HepG2 (cell line): ENCODE data around the gene NELFB. TPM values are rescaled to one million over a fixed set of nuclear protein-coding genes. Genes with fewer than 3 reads are reported as not detected.

Experiments used
- ATAC-seq: fragments of 200-7000 bp; cut with Tn5 transposase; 3 replicates; pipeline ENCODE4 v1.9.1; 2020; ENCODE audit warnings: mild to moderate bottlenecking, moderate library complexity
- BruUV-seq: library from RNA; stranded (reverse); fragments of 400-500 nt; replicated peaks from 2 replicates; lab custom pipeline; 2021; lab: Mats Ljungman, UMichigan
- CTCF ChIA-PET: fragments of 300-600 bp; formaldehyde crosslinking; extraction: SDS; loops from one replicate; lab custom pipeline; 2021; ENCODE audit warnings: low total read pairs, inconsistent platforms, low intra/inter-chr PET ratio; lab: Yijun Ruan, JAX
- POLR2A ChIA-PET: fragments of 350-600 bp; sonication (Branson Sonifier 250); formaldehyde crosslinking; loops from one replicate; lab custom pipeline; 2020; ENCODE audit warnings: antibody characterized with exemption, inconsistent platforms; lab: Yijun Ruan, JAX
- DNase-seq: peaks from one replicate; pipeline ENCODE4 v3.0.0-alpha.2; 2015; ENCODE audit warnings: low spot score
- FAIRE-seq: peaks from 3 replicates; lab custom pipeline; 2011; peaks lifted over from hg19 to GRCh38; lab: Jason Lieb, UNC
- H2AFZ ChIP-seq: one replicate; pipeline ENCODE4 v1.6.1; 2011; ENCODE audit warnings: low read length, inconsistent platforms
- H3K27ac ChIP-seq: fragments of 300-600 bp; 3 replicates; pipeline ENCODE4 v1.8.0; 2011; ENCODE audit warnings: mixed run types, mild to moderate bottlenecking, mixed read lengths, low read length, inconsistent platforms; ENCODE audit not compliant: insufficient read depth; ENCODE audit errors: extremely low read length
- H3K27me3 ChIP-seq, 2 experiments: fragments of 200-600 bp in 1 of 2; 2 replicates in 1 of 2; 3 replicates in 1 of 2; pipeline versions ENCODE4 v1.6.0 to v1.8.0; 2011; ENCODE audit warnings: low read length in 2 of 2, mild to moderate bottlenecking in 2 of 2, moderate library complexity in 2 of 2, inconsistent platforms in 1 of 2; ENCODE audit not compliant: insufficient read depth in 2 of 2, control insufficient read depth in 1 of 2
- H3K36me3 ChIP-seq, 2 experiments: fragments of 200-600 bp in 1 of 2; replicated peaks in 1 of 2; 2 replicates in 1 of 2; 3 replicates in 1 of 2; pipeline versions ENCODE4 v1.5.1 to v1.8.0; 2011; ENCODE audit warnings: low read length in 2 of 2, inconsistent platforms in 1 of 2; ENCODE audit not compliant: insufficient read depth in 2 of 2, control insufficient read depth in 1 of 2
- H3K4me1 ChIP-seq: 2 replicates; pipeline ENCODE4 v1.5.1; 2012; ENCODE audit warnings: low read length, inconsistent platforms; ENCODE audit not compliant: insufficient read depth
- H3K4me2 ChIP-seq: 2 replicates; pipeline ENCODE4 v1.6.0; 2011; ENCODE audit warnings: low read depth, low read length, inconsistent platforms
- H3K4me3 ChIP-seq, 3 experiments: fragments of 200-600 bp in 1 of 3; sonication (generic), shearing (Covaris generic) in 1 of 3; replicated peaks in 1 of 3; 2 replicates each; pipeline ENCODE4 v1.5.1; 2011 to 2016; ENCODE audit warnings: low read length in 3 of 3, inconsistent platforms in 2 of 3, low read depth in 2 of 3, mild to moderate bottlenecking in 2 of 3, control low read depth in 1 of 3, mixed read lengths in 1 of 3; ENCODE audit not compliant: insufficient read depth in 1 of 3
- H3K79me2 ChIP-seq: one replicate; pipeline ENCODE4 v1.6.1; 2011; ENCODE audit warnings: low read length, inconsistent platforms; ENCODE audit not compliant: insufficient read depth
- H3K9ac ChIP-seq: 2 replicates; pipeline ENCODE4 v1.6.0; 2011; ENCODE audit warnings: mild to moderate bottlenecking, low read depth, low read length, inconsistent platforms; ENCODE audit not compliant: insufficient read depth
- H3K9me3 ChIP-seq: 2 replicates; pipeline ENCODE4 v1.5.1; 2012; ENCODE audit warnings: mild to moderate bottlenecking, low read length
- H4K20me1 ChIP-seq: 2 replicates; pipeline ENCODE4 v1.6.0; 2011; ENCODE audit warnings: inconsistent platforms, mild to moderate bottlenecking, low read length, moderate library complexity; ENCODE audit not compliant: insufficient read depth
- BCL6 ChIP-seq: IDR thresholded peaks from 2 replicates; pipeline ENCODE4 v1.6.1; 2016; ENCODE audit warnings: missing genetic modification reagents, missing compliant biosample characterization
- CREB1 ChIP-seq, 2 experiments: fragments of 450-650 bp in 1 of 2; IDR thresholded peaks; 2 replicates each; pipeline ENCODE4 v1.6.1; 2016 to 2017; ENCODE audit warnings: control low read depth in 1 of 2, mild to moderate bottlenecking in 1 of 2, missing compliant biosample characterization in 1 of 2, missing genetic modification characterization in 1 of 2
- FOXM1 ChIP-seq: sonication (generic); formaldehyde crosslinking; IDR thresholded peaks from 2 replicates; pipeline ENCODE4 v1.5.0; 2020; ENCODE audit warnings: missing genetic modification reagents
- ZNF335 ChIP-seq: sonication (generic); formaldehyde crosslinking; IDR thresholded peaks from 2 replicates; pipeline ENCODE4 v1.4.0; 2020; ENCODE audit warnings: missing genetic modification reagents
- WGBS: methylation state at CpG from one replicate; pipeline ENCODE4 v1.1.6; 2017; ENCODE audit warnings: low lambda C conversion rate; 5-methylcytosine and 5-hydroxymethylcytosine counted together
- in situ Hi-C: cut with HindIII; loops from 2 replicates; pipeline ENCODE4 v1.10.0; 2017; ENCODE audit warnings: low pct_unique_long_range_greater_than_20kb; ENCODE audit not compliant: extremely low pct_ligation_motif_present
- intact Hi-C: fragments of 100-400 bp; cut with micrococcal nuclease; formaldehyde crosslinking; loops from one replicate; pipeline ENCODE4 v1.10.0; 2022; ENCODE audit not compliant: unreplicated experiment
- polyA plus RNA-seq, 8 experiments: library from polyadenylated mRNA; depleted of rRNA in 3 of 8; stranded (reverse) in 7 of 8; unstranded in 1 of 8; fragments of >200 nt; fragmentation: Illumina TruSeq in 4 of 8; extraction: Trizol in 4 of 8; gene quantifications; 2 replicates each; pipeline versions ENCODE4 v1.2.1 to v1.2.3, GENCODE V29; 2011 to 2016; ENCODE audit warnings: low read depth in 4 of 8, missing spikeins in 1 of 8, mixed read lengths in 1 of 8; ENCODE audit not compliant: insufficient read depth in 1 of 8
- total RNA-seq, 5 experiments: library from RNA; depleted of rRNA; stranded (reverse); fragments of >200 nt; fragmentation: Illumina TruSeq; extraction: Trizol; gene quantifications; 2 replicates each; pipeline ENCODE4 v1.2.3, GENCODE V29; 2016; ENCODE audit warnings: low read depth in 1 of 5
- TF ChIP-seq, protein P1 (sequence below): sonication (generic); formaldehyde crosslinking; IDR thresholded peaks from 2 replicates; pipeline ENCODE4 v1.4.0; 2020; ENCODE audit warnings: missing genetic modification reagents

The NELFB gene
- total and polyA plus RNA-seq, 2 of the 13 experiments (the other 11 are each of a cell fraction or from before 2014, with no cell fraction given), result 26.5 to 45.8 TPM

DNA sequence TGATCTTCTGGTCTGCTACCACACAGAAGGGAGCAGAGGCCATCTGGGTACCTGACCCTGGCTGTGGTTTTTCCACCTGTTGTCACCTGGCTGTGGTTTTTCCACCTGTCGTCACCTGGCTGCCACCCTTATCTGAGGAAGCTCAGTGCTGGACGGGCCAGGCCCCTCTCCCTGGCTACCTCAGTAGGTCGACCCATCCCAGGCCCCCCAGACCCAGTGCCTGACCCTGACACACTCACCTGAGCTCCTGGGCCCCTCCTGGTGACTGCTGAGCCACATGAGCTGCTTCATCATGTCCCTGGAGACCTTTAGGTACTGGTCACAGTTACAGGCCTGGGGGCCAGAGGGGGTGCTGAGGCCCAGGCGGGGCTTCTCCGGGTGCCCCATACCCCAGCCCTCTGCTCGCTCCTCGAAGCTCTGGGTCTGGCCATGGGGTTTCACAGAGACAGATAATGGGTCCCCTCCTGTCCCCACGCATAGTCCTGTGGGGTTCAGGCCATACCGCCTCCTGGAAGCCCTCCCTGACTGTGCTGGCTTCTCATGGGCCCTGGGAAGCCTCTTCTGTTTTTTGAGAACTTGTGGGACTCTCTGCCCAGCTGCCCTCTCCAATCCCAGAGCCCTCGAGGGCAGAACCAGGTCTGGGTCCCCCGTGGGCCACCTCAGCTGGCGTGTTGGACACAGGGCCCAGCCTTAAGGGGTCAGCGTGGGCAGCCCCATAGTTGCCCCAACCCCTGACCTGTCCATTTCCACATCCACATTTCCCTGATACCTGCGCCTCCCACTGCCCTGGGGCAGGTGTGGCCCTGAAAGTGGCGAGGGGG lies 54.5 kb downstream of the NELFB start:
- BruUV-seq, result no TSS peak
- Histone ChIP-seq H3K79me2 (no peaks in the 10 kb centered on the region), H3K4me1 (peaks cover 64% of the 10 kb centered on the region), H3K36me3 (no peaks in the 10 kb centered on the region), H4K20me1 (no peaks in the 10 kb centered on the region), H3K9me3 (no peaks in the 10 kb centered on the region), H3K4me3 (no peak overlapping the region), H2AFZ (no peak overlapping the region), H3K27ac (no peak overlapping the region), H3K9ac (no peak overlapping the region), H3K4me2 (no peak overlapping the region), H3K27me3 (peaks cover 17 to 68% of the 10 kb centered on the region in 2 experiments)
- intact Hi-C loops (loop anchor here (10.0 kb wide), 1 partner anchor 95 kb away; no protein-coding TSS in a partner anchor), in situ Hi-C loops (no loop called here)
- CTCF ChIA-PET, result no interaction called here
- TF ChIP-seq CREB1 (IDR thresholded peaks at IDR 0.05) (no peak), CREB1 (CRISPR knock-in tag; IDR thresholded peaks at IDR 0.05) (no peak), ZNF335 (CRISPR knock-in tag) (no peak), FOXM1 (no peak), BCL6 (no peak)
- TF ChIP-seq, protein P1, sequence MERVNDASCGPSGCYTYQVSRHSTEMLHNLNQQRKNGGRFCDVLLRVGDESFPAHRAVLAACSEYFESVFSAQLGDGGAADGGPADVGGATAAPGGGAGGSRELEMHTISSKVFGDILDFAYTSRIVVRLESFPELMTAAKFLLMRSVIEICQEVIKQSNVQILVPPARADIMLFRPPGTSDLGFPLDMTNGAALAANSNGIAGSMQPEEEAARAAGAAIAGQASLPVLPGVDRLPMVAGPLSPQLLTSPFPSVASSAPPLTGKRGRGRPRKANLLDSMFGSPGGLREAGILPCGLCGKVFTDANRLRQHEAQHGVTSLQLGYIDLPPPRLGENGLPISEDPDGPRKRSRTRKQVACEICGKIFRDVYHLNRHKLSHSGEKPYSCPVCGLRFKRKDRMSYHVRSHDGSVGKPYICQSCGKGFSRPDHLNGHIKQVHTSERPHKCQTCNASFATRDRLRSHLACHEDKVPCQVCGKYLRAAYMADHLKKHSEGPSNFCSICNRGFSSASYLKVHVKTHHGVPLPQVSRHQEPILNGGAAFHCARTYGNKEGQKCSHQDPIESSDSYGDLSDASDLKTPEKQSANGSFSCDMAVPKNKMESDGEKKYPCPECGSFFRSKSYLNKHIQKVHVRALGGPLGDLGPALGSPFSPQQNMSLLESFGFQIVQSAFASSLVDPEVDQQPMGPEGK (CRISPR knock-in tag), result no peak
- DNase-seq (no peak), ATAC-seq (no peak), FAIRE-seq (no peak)
- 37% methylated on average over 6 of the region's 15 CpGs for WGBS
- POLR2A ChIA-PET, result no interaction called here
